Measurements from ENCODE around the gene WFDC1. TPM values are rescaled to one million over a fixed set of nuclear protein-coding genes. Genes with fewer than 3 reads are reported as not detected.

Gene WFDC1
- total and polyA plus RNA-seq, 10 of the 15 experiments (the other 5 are each of a cell fraction or from before 2014, with no cell fraction given): not detected

- H3K9ac ChIP-seq (ENCODE audit: control insufficient read depth, insufficient read depth, low read length): no peak overlapping the region
- SMC1A ChIA-PET (ENCODE audit: uncharacterized antibody, unreplicated experiment): no interaction called here
- intact Hi-C loops (cut with micrococcal nuclease; ENCODE audit: unreplicated experiment) (no loop called here), in situ Hi-C loops (cut with MboI) (no loop called here)
- no TSS peak for BruUV-seq (replicated peaks)
- FAIRE-seq: no peak
- no peak overlapping the region for H3K27ac ChIP-seq (ENCODE audit: control insufficient read depth, insufficient read depth)
- H3K4me2 ChIP-seq (ENCODE audit: control insufficient read depth, insufficient read depth): no peak overlapping the region
- CTCF ChIA-PET: no interaction called here
- no peaks in the 10 kb centered on the region for H3K4me1 ChIP-seq (ENCODE audit: control insufficient read depth, insufficient read depth, low read length)
- no peaks in the 10 kb centered on the region for H3K79me2 ChIP-seq (ENCODE audit: control insufficient read depth, insufficient read depth, low read length)
- no peak overlapping the region for H2AFZ ChIP-seq (ENCODE audit: control insufficient read depth, low read depth, low read length)
- DNase-seq (ENCODE audit: low read depth, low spot score): no peak
- no peak for TF ChIP-seq HSF1 (IDR thresholded peaks at IDR 0.05; ENCODE audit: low read depth, low read length)
- TF ChIP-seq CBX5 (IDR thresholded peaks at IDR 0.05; ENCODE audit: low read depth): no peak
- TF ChIP-seq PAX5 (IDR thresholded peaks at IDR 0.05; ENCODE audit: borderline replicate concordance, low read depth, low read length): no peak
- no peak for TF ChIP-seq ZBTB40 (IDR thresholded peaks at IDR 0.05; ENCODE audit: borderline replicate concordance)
- TF ChIP-seq ZNF207 (IDR thresholded peaks at IDR 0.05; ENCODE audit: borderline replicate concordance): no peak
- no peak for TF ChIP-seq SKIL (IDR thresholded peaks at IDR 0.05; ENCODE audit: low read depth, poor library complexity, severe bottlenecking)
- TF ChIP-seq CHD4 (IDR thresholded peaks at IDR 0.05): no peak
- TF ChIP-seq RUNX3 (IDR thresholded peaks at IDR 0.05; ENCODE audit: low read length): no peak
- no peak for TF ChIP-seq SMAD1 (IDR thresholded peaks at IDR 0.05; ENCODE audit: low read depth, partially characterized antibody)
- TF ChIP-seq NFYA (IDR thresholded peaks at IDR 0.05; ENCODE audit: borderline replicate concordance, low read depth, low read length): no peak
- TF ChIP-seq MYB (IDR thresholded peaks at IDR 0.05; ENCODE audit: borderline replicate concordance, low read depth, low read length): no peak
- no peak for TF ChIP-seq ZNF622 (IDR thresholded peaks at IDR 0.05)
- TF ChIP-seq ZNF274 (IDR thresholded peaks at IDR 0.05; ENCODE audit: insufficient read depth, insufficient read length): no peak
- no peak for TF ChIP-seq BCLAF1 (IDR thresholded peaks at IDR 0.05)
- no peak for TF ChIP-seq MTA3 (IDR thresholded peaks at IDR 0.05; ENCODE audit: borderline replicate concordance, low read length)
- 3% methylated on average over 9 of the region's 9 CpGs for WGBS (ENCODE audit: insufficient coverage, insufficient replicate concordance, low lambda C conversion rate, missing lambda C conversion rate)
- H3K36me3 ChIP-seq (ENCODE audit: control insufficient read depth in 2 of 2, insufficient read depth in 2 of 2, low read length in 1 of 2): no peaks in the 10 kb centered on the region
- POLR2A ChIA-PET: no interaction called here
- peaks cover 0 to 12% of the 10 kb centered on the region in 2 experiments; a peak in 3 of 4 replicates for H3K27me3 ChIP-seq (replicated peaks in 1 of 2; ENCODE audit: control insufficient read depth in 2 of 2, insufficient read depth in 2 of 2, low read length in 1 of 2)
- RAD21 ChIA-PET (ENCODE audit: unreplicated experiment): no interaction called here
- no peaks in the 10 kb centered on the region for H3K9me3 ChIP-seq (replicated peaks; ENCODE audit: control insufficient read depth, insufficient read depth, low read length)
- ATAC-seq: no peak
- H4K20me1 ChIP-seq (ENCODE audit: control insufficient read depth, insufficient read depth): no peaks in the 10 kb centered on the region
- H3K4me3 ChIP-seq: no peak overlapping the region
Observed at GRCh38 chr16:84367297-84367680, 72.6 kb downstream of the WFDC1 start.
